Measurements from ENCODE around the gene TMED7.

TMED7 gene

GRCh38 chr5:115583474-115583873, 42.4 kb downstream of the TMED7 start:
- H3K9me3 ChIP-seq (ENCODE audit: control insufficient read depth, insufficient read depth, low read depth, low read length), result no peaks in the 10 kb centered on the region
- no peak overlapping the region for H3K4me3 ChIP-seq (ENCODE audit: low read depth, low read length)
- H3K27me3 ChIP-seq (ENCODE audit: control insufficient read depth, insufficient read depth, low read length), result no peaks in the 10 kb centered on the region
- peaks cover 5% of the 10 kb centered on the region; the same call in 1 of the 2 replicates for H3K4me1 ChIP-seq (ENCODE audit: control insufficient read depth, insufficient read depth, low read length)
- no peak overlapping the region for H3K9ac ChIP-seq (ENCODE audit: low read length)
- no peak overlapping the region for H3K27ac ChIP-seq (ENCODE audit: low read depth, low read length)
- H3K36me3 ChIP-seq (ENCODE audit: control insufficient read depth, insufficient read depth, low read length), result no peaks in the 10 kb centered on the region

GRCh38 chr5:115580941-115581340, 44.9 kb downstream of the TMED7 start:
- H3K27me3 ChIP-seq (ENCODE audit: control insufficient read depth, insufficient read depth, low read length), result no peaks in the 10 kb centered on the region
- H3K4me1 ChIP-seq (ENCODE audit: control insufficient read depth, insufficient read depth, low read length), result peaks cover 5% of the 10 kb centered on the region; the same call in 1 of the 2 replicates
- H3K9ac ChIP-seq (ENCODE audit: low read length), result no peak overlapping the region

GRCh38 chr5:115579747-115580173, 46.1 kb downstream of the TMED7 start:
- no peak overlapping the region for H3K9ac ChIP-seq (ENCODE audit: low read length)
- peaks cover 5% of the 10 kb centered on the region; the same call in 1 of the 2 replicates for H3K4me1 ChIP-seq (ENCODE audit: control insufficient read depth, insufficient read depth, low read length)
- no peak overlapping the region for H3K4me3 ChIP-seq (ENCODE audit: low read depth, low read length)
- H3K36me3 ChIP-seq (ENCODE audit: control insufficient read depth, insufficient read depth, low read length), result no peaks in the 10 kb centered on the region
- no peak overlapping the region for H3K27ac ChIP-seq (ENCODE audit: low read depth, low read length)
- no peaks in the 10 kb centered on the region for H3K27me3 ChIP-seq (ENCODE audit: control insufficient read depth, insufficient read depth, low read length)
- no peaks in the 10 kb centered on the region for H3K9me3 ChIP-seq (ENCODE audit: control insufficient read depth, insufficient read depth, low read depth, low read length)

More at GRCh38 chr5:115580941-115581340, 44.9 kb downstream of the TMED7 start:
- Histone ChIP-seq H3K4me3 (ENCODE audit: low read depth, low read length) (no peak overlapping the region), H3K9me3 (ENCODE audit: control insufficient read depth, insufficient read depth, low read depth, low read length) (no peaks in the 10 kb centered on the region), H3K27ac (ENCODE audit: low read depth, low read length) (no peak overlapping the region), H3K36me3 (ENCODE audit: control insufficient read depth, insufficient read depth, low read length) (no peaks in the 10 kb centered on the region)

GRCh38 chr5:115579216-115579615, 46.6 kb downstream of the TMED7 start:
- Histone ChIP-seq H3K4me3 (ENCODE audit: low read depth, low read length) (no peak overlapping the region), H3K27ac (ENCODE audit: low read depth, low read length) (no peak overlapping the region), H3K36me3 (ENCODE audit: control insufficient read depth, insufficient read depth, low read length) (no peaks in the 10 kb centered on the region), H3K4me1 (ENCODE audit: control insufficient read depth, insufficient read depth, low read length) (peaks cover 7% of the 10 kb centered on the region; the same call in 1 of the 2 replicates), H3K9me3 (ENCODE audit: control insufficient read depth, insufficient read depth, low read depth, low read length) (no peaks in the 10 kb centered on the region), H3K9ac (ENCODE audit: low read length) (no peak overlapping the region), H3K27me3 (ENCODE audit: control insufficient read depth, insufficient read depth, low read length) (no peaks in the 10 kb centered on the region)

GRCh38 chr5:115578657-115579056, 47.2 kb downstream of the TMED7 start:
- Histone ChIP-seq H3K9me3 (ENCODE audit: control insufficient read depth, insufficient read depth, low read depth, low read length) (no peaks in the 10 kb centered on the region), H3K27ac (ENCODE audit: low read depth, low read length) (no peak overlapping the region), H3K9ac (ENCODE audit: low read length) (no peak overlapping the region), H3K4me3 (ENCODE audit: low read depth, low read length) (no peak overlapping the region), H3K27me3 (ENCODE audit: control insufficient read depth, insufficient read depth, low read length) (no peaks in the 10 kb centered on the region), H3K4me1 (ENCODE audit: control insufficient read depth, insufficient read depth, low read length) (peaks cover 6% of the 10 kb centered on the region; the same call in 1 of the 2 replicates), H3K36me3 (ENCODE audit: control insufficient read depth, insufficient read depth, low read length) (no peaks in the 10 kb centered on the region)

- H3K27ac ChIP-seq (ENCODE audit: low read depth, low read length), result no peak overlapping the region
- no peak overlapping the region for H3K9ac ChIP-seq (ENCODE audit: low read length)
- no peak overlapping the region for H3K4me3 ChIP-seq (ENCODE audit: low read depth, low read length)
- H3K27me3 ChIP-seq (ENCODE audit: control insufficient read depth, insufficient read depth, low read length), result no peaks in the 10 kb centered on the region
- no peaks in the 10 kb centered on the region for H3K36me3 ChIP-seq (ENCODE audit: control insufficient read depth, insufficient read depth, low read length)
- H3K4me1 ChIP-seq (ENCODE audit: control insufficient read depth, insufficient read depth, low read length), result 0 out of 2 replicates have a peak, but pooled peaks cover 2% of the 10 kb centered on the region
- no peaks in the 10 kb centered on the region for H3K9me3 ChIP-seq (ENCODE audit: control insufficient read depth, insufficient read depth, low read depth, low read length)
Observed at GRCh38 chr5:115577741-115578140, 48.1 kb downstream of the TMED7 start.

GRCh38 chr5:115577329-115577728, 48.5 kb downstream of the TMED7 start:
- H3K4me1 ChIP-seq (ENCODE audit: control insufficient read depth, insufficient read depth, low read length), result 0 out of 2 replicates have a peak, but pooled peaks cover 2% of the 10 kb centered on the region
- H3K27ac ChIP-seq (ENCODE audit: low read depth, low read length), result no peak overlapping the region
- H3K9me3 ChIP-seq (ENCODE audit: control insufficient read depth, insufficient read depth, low read depth, low read length), result no peaks in the 10 kb centered on the region
- no peaks in the 10 kb centered on the region for H3K27me3 ChIP-seq (ENCODE audit: control insufficient read depth, insufficient read depth, low read length)
- no peak overlapping the region for H3K9ac ChIP-seq (ENCODE audit: low read length)
- no peak overlapping the region for H3K4me3 ChIP-seq (ENCODE audit: low read depth, low read length)
- H3K36me3 ChIP-seq (ENCODE audit: control insufficient read depth, insufficient read depth, low read length), result no peaks in the 10 kb centered on the region

GRCh38 chr5:115575167-115576070, 50.4 kb downstream of the TMED7 start:
- Histone ChIP-seq H3K4me1 (ENCODE audit: control insufficient read depth, insufficient read depth, low read length) (0 out of 2 replicates have a peak, but pooled peaks cover 2% of the 10 kb centered on the region), H3K27me3 (ENCODE audit: control insufficient read depth, insufficient read depth, low read length) (no peaks in the 10 kb centered on the region), H3K9ac (ENCODE audit: low read length) (no peak overlapping the region), H3K4me3 (ENCODE audit: low read depth, low read length) (no peak overlapping the region), H3K9me3 (ENCODE audit: control insufficient read depth, insufficient read depth, low read depth, low read length) (no peaks in the 10 kb centered on the region), H3K27ac (ENCODE audit: low read depth, low read length) (no peak overlapping the region), H3K36me3 (ENCODE audit: control insufficient read depth, insufficient read depth, low read length) (no peaks in the 10 kb centered on the region)

GRCh38 chr5:115573133-115573532, 52.7 kb downstream of the TMED7 start:
- Histone ChIP-seq H3K9ac (ENCODE audit: low read length) (no peak overlapping the region), H3K27ac (ENCODE audit: low read depth, low read length) (no peak overlapping the region), H3K27me3 (ENCODE audit: control insufficient read depth, insufficient read depth, low read length) (no peaks in the 10 kb centered on the region), H3K4me1 (ENCODE audit: control insufficient read depth, insufficient read depth, low read length) (0 out of 2 replicates have a peak, but pooled peaks cover 2% of the 10 kb centered on the region), H3K9me3 (ENCODE audit: control insufficient read depth, insufficient read depth, low read depth, low read length) (no peaks in the 10 kb centered on the region), H3K4me3 (ENCODE audit: low read depth, low read length) (no peak overlapping the region), H3K36me3 (ENCODE audit: control insufficient read depth, insufficient read depth, low read length) (no peaks in the 10 kb centered on the region)

GRCh38 chr5:115571441-115571878, 54.4 kb downstream of the TMED7 start:
- no peaks in the 10 kb centered on the region for H3K36me3 ChIP-seq (ENCODE audit: control insufficient read depth, insufficient read depth, low read length)
- no peaks in the 10 kb centered on the region for H3K9me3 ChIP-seq (ENCODE audit: control insufficient read depth, insufficient read depth, low read depth, low read length)
- no peak overlapping the region for H3K4me3 ChIP-seq (ENCODE audit: low read depth, low read length)
- H3K9ac ChIP-seq (ENCODE audit: low read length), result no peak overlapping the region
- H3K4me1 ChIP-seq (ENCODE audit: control insufficient read depth, insufficient read depth, low read length), result 0 out of 2 replicates have a peak, but pooled peaks cover 2% of the 10 kb centered on the region
- H3K27me3 ChIP-seq (ENCODE audit: control insufficient read depth, insufficient read depth, low read length), result no peaks in the 10 kb centered on the region
- no peak overlapping the region for H3K27ac ChIP-seq (ENCODE audit: low read depth, low read length)

- Histone ChIP-seq H3K36me3 (ENCODE audit: control insufficient read depth, insufficient read depth, low read length) (no peaks in the 10 kb centered on the region), H3K27me3 (ENCODE audit: control insufficient read depth, insufficient read depth, low read length) (no peaks in the 10 kb centered on the region), H3K9me3 (ENCODE audit: control insufficient read depth, insufficient read depth, low read depth, low read length) (no peaks in the 10 kb centered on the region), H3K4me1 (ENCODE audit: control insufficient read depth, insufficient read depth, low read length) (no peaks in the 10 kb centered on the region), H3K27ac (ENCODE audit: low read depth, low read length) (no peak overlapping the region), H3K9ac (ENCODE audit: low read length) (no peak overlapping the region), H3K4me3 (ENCODE audit: low read depth, low read length) (no peak overlapping the region)
Observed at GRCh38 chr5:115568668-115569067, 57.2 kb downstream of the TMED7 start.

Data from HUES6 (cell line).